ENCODE results near the gene BCAS3. TPM values are rescaled to one million over a fixed set of nuclear protein-coding genes. Genes with fewer than 3 reads are reported as not detected.

Gene BCAS3
- total RNA-seq, 1 donor from 2014 or later, result 35.7 TPM

DNA sequence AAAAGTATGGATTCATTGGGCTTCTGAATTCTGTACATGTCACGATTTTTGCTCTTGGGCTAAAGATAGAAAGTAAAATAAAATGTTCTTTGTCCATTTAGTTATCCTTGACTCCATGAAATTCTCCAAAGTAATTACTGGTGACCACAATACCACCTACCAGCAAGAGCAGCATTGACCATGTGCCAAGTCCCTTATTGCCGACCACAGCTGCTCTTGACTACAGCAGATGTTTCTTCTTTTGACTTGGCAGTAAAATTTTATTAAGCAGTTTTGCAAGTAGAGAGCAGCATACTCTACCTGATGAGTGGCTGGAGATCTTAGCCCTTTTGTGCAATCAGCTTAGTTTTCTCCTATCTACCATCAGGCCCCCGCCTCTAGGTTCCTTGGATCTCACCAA lies 569.8 kb downstream of the BCAS3 start:
- TF ChIP-seq, protein P1, sequence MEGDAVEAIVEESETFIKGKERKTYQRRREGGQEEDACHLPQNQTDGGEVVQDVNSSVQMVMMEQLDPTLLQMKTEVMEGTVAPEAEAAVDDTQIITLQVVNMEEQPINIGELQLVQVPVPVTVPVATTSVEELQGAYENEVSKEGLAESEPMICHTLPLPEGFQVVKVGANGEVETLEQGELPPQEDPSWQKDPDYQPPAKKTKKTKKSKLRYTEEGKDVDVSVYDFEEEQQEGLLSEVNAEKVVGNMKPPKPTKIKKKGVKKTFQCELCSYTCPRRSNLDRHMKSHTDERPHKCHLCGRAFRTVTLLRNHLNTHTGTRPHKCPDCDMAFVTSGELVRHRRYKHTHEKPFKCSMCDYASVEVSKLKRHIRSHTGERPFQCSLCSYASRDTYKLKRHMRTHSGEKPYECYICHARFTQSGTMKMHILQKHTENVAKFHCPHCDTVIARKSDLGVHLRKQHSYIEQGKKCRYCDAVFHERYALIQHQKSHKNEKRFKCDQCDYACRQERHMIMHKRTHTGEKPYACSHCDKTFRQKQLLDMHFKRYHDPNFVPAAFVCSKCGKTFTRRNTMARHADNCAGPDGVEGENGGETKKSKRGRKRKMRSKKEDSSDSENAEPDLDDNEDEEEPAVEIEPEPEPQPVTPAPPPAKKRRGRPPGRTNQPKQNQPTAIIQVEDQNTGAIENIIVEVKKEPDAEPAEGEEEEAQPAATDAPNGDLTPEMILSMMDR (IDR thresholded peaks at IDR 0.05), result peak; percentile 23
- Mint-ChIP-seq H3K4me3 (ENCODE audit: unreplicated experiment) (no peak overlapping the region), H3K27me3 (ENCODE audit: unreplicated experiment) (no peaks in the 10 kb centered on the region), H3K36me3 (ENCODE audit: unreplicated experiment) (peaks cover 1% of the 10 kb centered on the region), H3K27ac (ENCODE audit: unreplicated experiment) (peak overlapping the region; percentile 77), H3K9me3 (ENCODE audit: unreplicated experiment) (no peaks in the 10 kb centered on the region), H3K4me1 (ENCODE audit: unreplicated experiment) (peaks cover 57% of the 10 kb centered on the region)
- no peak for DNase-seq (ENCODE audit: extremely low spot score, unreplicated experiment)

DNA sequence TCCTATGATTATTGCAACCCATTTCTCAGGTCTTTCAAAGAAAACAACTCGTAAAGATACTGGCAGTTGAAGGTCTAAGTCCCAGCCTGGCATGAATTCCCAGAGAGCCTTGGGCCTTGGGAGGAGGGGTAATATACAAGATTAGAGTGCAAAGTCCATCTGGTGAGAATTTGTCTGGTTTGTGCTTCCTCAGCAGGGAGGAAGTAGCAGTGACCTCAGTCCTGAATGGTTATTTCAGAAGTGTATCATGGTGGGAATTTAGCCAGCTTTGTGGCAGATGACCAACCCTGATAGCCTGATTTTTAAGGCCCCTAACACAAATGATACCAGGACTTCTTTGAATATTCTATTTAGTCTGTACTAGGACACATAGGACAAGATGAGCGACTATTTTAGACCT lies 570.7 kb downstream of the BCAS3 start:
- DNase-seq (ENCODE audit: extremely low spot score, unreplicated experiment), result no peak
- Mint-ChIP-seq H3K27ac (ENCODE audit: unreplicated experiment) (peak overlapping the region; percentile 12), H3K27me3 (ENCODE audit: unreplicated experiment) (no peaks in the 10 kb centered on the region), H3K9me3 (ENCODE audit: unreplicated experiment) (no peaks in the 10 kb centered on the region), H3K4me1 (ENCODE audit: unreplicated experiment) (peaks cover 64% of the 10 kb centered on the region), H3K4me3 (ENCODE audit: unreplicated experiment) (no peak overlapping the region), H3K36me3 (ENCODE audit: unreplicated experiment) (peaks cover 1% of the 10 kb centered on the region)
- TF ChIP-seq, protein P1 (IDR thresholded peaks at IDR 0.05), result no peak

DNA sequence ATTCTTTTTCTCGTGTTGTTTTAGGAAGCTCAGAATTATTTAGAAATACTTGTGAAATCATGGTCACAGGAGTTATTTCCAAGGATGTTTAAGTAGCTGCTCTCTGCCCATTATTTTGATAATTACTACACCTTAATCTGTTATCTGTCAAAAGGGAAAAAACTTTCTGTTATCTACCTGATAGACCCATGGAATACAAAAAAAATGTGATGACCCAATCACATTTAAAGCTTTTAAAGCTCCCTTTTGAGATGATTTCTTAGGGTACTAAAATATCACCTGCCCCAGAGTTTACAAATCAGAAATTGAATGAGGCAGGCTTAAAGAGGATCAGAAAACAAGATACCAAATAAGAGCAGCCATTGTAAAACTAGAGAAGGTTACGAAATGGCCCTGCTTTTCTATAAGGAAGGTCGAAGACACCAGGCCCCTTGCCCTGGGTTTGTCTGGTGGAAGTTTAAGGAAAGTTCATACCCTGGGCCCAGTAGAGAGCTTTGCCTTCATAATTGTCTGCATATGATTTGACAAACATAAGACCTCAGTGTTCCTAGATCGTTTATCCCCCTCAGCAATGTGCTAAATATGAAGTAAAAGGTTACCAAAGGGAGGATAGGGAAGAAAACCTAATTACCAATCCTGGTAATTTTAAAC lies 572.1 kb downstream of the BCAS3 start:
- Mint-ChIP-seq H3K4me3 (ENCODE audit: unreplicated experiment) (no peak overlapping the region), H3K36me3 (ENCODE audit: unreplicated experiment) (peaks cover 1% of the 10 kb centered on the region), H3K9me3 (ENCODE audit: unreplicated experiment) (no peaks in the 10 kb centered on the region), H3K4me1 (ENCODE audit: unreplicated experiment) (peaks cover 74% of the 10 kb centered on the region), H3K27me3 (ENCODE audit: unreplicated experiment) (no peaks in the 10 kb centered on the region), H3K27ac (ENCODE audit: unreplicated experiment) (no peak overlapping the region)
- no peak for DNase-seq (ENCODE audit: extremely low spot score, unreplicated experiment)
- TF ChIP-seq, protein P1 (IDR thresholded peaks at IDR 0.05), result no peak

DNA sequence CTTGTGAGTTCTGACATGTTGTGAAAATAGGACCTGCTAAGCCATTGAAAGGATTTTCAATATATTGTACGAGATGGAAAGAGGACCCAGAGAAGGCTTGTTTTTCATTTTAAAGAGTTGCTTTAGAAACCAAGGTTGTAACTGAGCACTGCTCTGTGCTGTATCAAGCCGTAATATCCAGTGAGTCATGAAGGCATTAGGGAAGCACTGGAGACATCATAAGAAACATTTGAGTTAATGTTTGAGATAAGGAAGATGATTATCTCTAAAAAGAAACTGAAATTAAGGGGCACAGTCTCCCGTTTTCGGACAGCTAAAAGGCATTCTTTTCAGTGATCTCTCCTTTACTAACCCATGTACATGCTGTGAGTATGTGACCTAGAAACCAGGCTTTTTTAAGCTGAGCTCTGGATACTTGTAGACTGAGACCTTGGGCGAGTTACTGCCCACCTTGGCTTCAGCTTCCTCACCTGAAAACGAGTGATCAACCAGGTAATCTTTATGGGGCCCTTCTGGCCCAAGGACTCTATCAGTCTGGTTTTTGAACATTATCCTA lies 572.8 kb downstream of the BCAS3 start:
- no peak for DNase-seq (ENCODE audit: extremely low spot score, unreplicated experiment)
- Mint-ChIP-seq H3K36me3 (ENCODE audit: unreplicated experiment) (no peaks in the 10 kb centered on the region), H3K27me3 (ENCODE audit: unreplicated experiment) (no peaks in the 10 kb centered on the region), H3K4me3 (ENCODE audit: unreplicated experiment) (no peak overlapping the region), H3K27ac (ENCODE audit: unreplicated experiment) (peak overlapping the region; percentile 36), H3K4me1 (ENCODE audit: unreplicated experiment) (peaks cover 75% of the 10 kb centered on the region), H3K9me3 (ENCODE audit: unreplicated experiment) (no peaks in the 10 kb centered on the region)
- TF ChIP-seq, protein P1 (IDR thresholded peaks at IDR 0.05), result no peak

DNA sequence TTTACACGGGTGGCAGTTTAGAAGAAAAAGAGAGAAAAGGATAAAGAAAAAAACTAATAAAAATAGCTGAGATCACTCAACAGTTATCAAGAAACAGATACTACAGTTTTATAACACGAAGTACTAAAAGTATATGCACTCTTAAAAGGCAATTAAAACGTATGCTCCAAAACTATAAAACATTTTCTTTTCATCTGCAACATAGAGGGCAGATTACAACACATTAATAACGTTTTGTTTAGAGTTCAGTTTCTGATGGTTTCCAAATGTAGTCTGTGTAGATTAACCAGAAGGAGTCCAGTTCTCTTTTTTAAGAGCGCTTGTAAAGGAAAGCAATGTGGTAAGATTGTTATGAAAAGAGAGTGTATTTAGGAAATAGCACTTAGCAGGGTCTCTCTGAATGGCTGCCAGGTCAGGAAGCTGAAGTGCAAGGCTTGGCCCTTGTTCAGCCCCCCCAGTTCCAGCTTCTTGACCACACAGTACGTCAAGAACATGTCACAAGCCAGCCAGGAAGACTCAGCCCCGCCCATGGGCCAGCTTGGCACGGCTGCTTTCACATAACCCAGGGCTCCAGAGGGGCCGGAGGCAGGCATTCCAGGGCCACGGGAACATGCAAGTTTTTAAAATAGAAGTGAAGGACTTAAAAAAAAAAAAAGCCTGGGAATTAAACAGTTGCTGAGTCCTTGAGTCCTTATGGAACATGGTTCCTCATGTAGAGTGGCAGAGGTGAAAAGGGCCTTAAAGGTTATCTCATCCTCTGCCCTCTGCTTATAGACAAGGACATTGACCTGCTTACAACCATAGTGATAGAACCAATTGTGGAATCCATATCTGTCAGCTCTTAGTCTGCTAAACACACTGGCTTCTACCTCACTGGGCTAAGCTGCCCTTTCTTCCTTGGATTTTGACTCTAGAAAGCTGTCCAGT lies 574.6 kb downstream of the BCAS3 start:
- Mint-ChIP-seq H3K4me1 (ENCODE audit: unreplicated experiment) (peaks cover 67% of the 10 kb centered on the region), H3K9me3 (ENCODE audit: unreplicated experiment) (no peaks in the 10 kb centered on the region), H3K27ac (ENCODE audit: unreplicated experiment) (peak overlapping the region; percentile 72), H3K4me3 (ENCODE audit: unreplicated experiment) (no peak overlapping the region), H3K27me3 (ENCODE audit: unreplicated experiment) (no peaks in the 10 kb centered on the region), H3K36me3 (ENCODE audit: unreplicated experiment) (no peaks in the 10 kb centered on the region)
- TF ChIP-seq, protein P1 (IDR thresholded peaks at IDR 0.05), result no peak
- peak; percentile 93 for DNase-seq (ENCODE audit: extremely low spot score, unreplicated experiment)
